Spleen (tissue), 11 donors: Measurements from ENCODE around the gene RSAD2. TPM values are rescaled to one million over a fixed set of nuclear protein-coding genes. Genes with fewer than 3 reads are reported as not detected.

Experiments
- DNase-seq: peaks from one replicate; pipeline ENCODE4 v3.0.0-alpha.2; 2020
- H3K27ac ChIP-seq, 8 donors: fragments of 200-600 bp; sonication (generic) in 7 of 8; 1 replicate in 4 of 8; 2 replicates in 4 of 8; pipeline versions ENCODE4 v1.5.0 to v1.8.0; 2016 to 2021; ENCODE audit warnings: inconsistent platforms in 4 of 8, mild to moderate bottlenecking in 4 of 8, moderate library complexity in 1 of 8
- H3K27me3 ChIP-seq, 7 donors: fragments of 200-600 bp; sonication (generic) in 6 of 7; replicated peaks in 1 of 7; 1 replicate in 4 of 7; 2 replicates in 3 of 7; pipeline versions ENCODE4 v1.5.0 to v1.8.0; 2016 to 2021; ENCODE audit warnings: inconsistent platforms in 3 of 7, mild to moderate bottlenecking in 1 of 7
- H3K36me3 ChIP-seq, 6 donors: fragments of 200-600 bp; sonication (generic) in 5 of 6; 1 replicate in 4 of 6; 2 replicates in 2 of 6; pipeline versions ENCODE4 v1.5.0 to v1.8.0; 2016 to 2021; ENCODE audit warnings: inconsistent platforms in 2 of 6
- H3K4me1 ChIP-seq, 6 donors: fragments of 200-600 bp; sonication (generic) in 5 of 6; 1 replicate in 3 of 6; 2 replicates in 3 of 6; pipeline versions ENCODE4 v1.5.0 to v1.8.0; 2016 to 2021; ENCODE audit warnings: inconsistent platforms in 3 of 6
- H3K4me3 ChIP-seq, 8 donors: fragments of 200-600 bp; sonication (generic) in 7 of 8; 1 replicate in 4 of 8; 2 replicates in 4 of 8; pipeline versions ENCODE4 v1.5.0 to v1.8.0; 2016 to 2021; ENCODE audit warnings: inconsistent platforms in 4 of 8, mild to moderate bottlenecking in 4 of 8, moderate library complexity in 2 of 8
- H3K9me3 ChIP-seq, 8 donors: fragments of 200-600 bp; sonication (generic) in 7 of 8; 1 replicate in 4 of 8; 2 replicates in 4 of 8; pipeline versions ENCODE4 v1.5.0 to v1.8.0; 2016 to 2021; ENCODE audit warnings: inconsistent platforms in 4 of 8
- CTCF ChIP-seq, 11 experiments: fragments of 200-600 bp in 7 of 11; fragments of 450-650 bp in 4 of 11; sonication (generic) in 4 of 11; IDR thresholded peaks in 8 of 11; conservative IDR thresholded peaks in 3 of 11; 1 replicate in 7 of 11; 2 replicates in 4 of 11; pipeline versions ENCODE4 v1.4.0 to v1.8.0; 2016 to 2021; ENCODE audit warnings: antibody characterized with exemption in 11 of 11, inconsistent platforms in 4 of 11, mild to moderate bottlenecking in 1 of 11
- POLR2A ChIP-seq, 3 donors: fragments of 450-650 bp; IDR thresholded peaks; one replicate each; pipeline ENCODE4 v1.5.1; 2017; ENCODE audit warnings: antibody characterized with exemption in 3 of 3, mild to moderate bottlenecking in 1 of 3
- POLR2AphosphoS5 ChIP-seq, 3 donors: sonication (generic); formaldehyde crosslinking; IDR thresholded peaks; one replicate each; pipeline ENCODE4 v1.5.1; 2017; ENCODE audit warnings: antibody characterized with exemption in 3 of 3
- WGBS, 5 donors: extraction: QIAGEN DNeasy Blood & Tissue Kit in 3 of 5; methylation state at CpG; one replicate each; pipeline versions ENCODE4 v1.1.5 to v1.1.7; 2013 to 2018; 5-methylcytosine and 5-hydroxymethylcytosine counted together
- intact Hi-C: fragments of 100-400 bp; cut with DNase I; formaldehyde crosslinking; loops from one replicate; pipeline ENCODE4 v1.15.0; 2023; ENCODE audit warnings: low total_unique reads
- polyA plus RNA-seq, 3 donors: library from polyadenylated mRNA; stranded (reverse); fragments of 200-250 nt; gene quantifications; one replicate each; pipeline ENCODE4 v1.2.1, GENCODE V29; 2013
- total RNA-seq, 7 donors: library from RNA; depleted of rRNA in 3 of 7; stranded (reverse); fragments of >200 nt in 3 of 7; fragmentation: NEBNext Ultra II Directional in 4 of 7; extraction: Animal tissue kit (Norgen Biotek cat#: 25700) in 4 of 7; gene quantifications; one replicate each; pipeline versions ENCODE4 v1.1.0 to v1.2.1, GENCODE V29; 2016 to 2021
- donor health status: healthy with polysubstance abuse.
- donor health status: DM: no; HTN: no; CAD: no; lungs with moderate emphysema.
- donor health status: DM: no; HTN: no; CAD: no.
- donor health status: Bipolar disorder and iron deficiency.
- donor health status: healthy.
- donor health status: DM: no; HTN: no; CAD: no.
- donor health status: DM: yes; HTN: yes; CAD: no.

RSAD2 gene
- total and polyA plus RNA-seq, 10 donors: 2.1 to 18.6 (median 9.0) TPM

- peak overlapping the region in 1 of 8 donors; percentile 77 for H3K4me3 ChIP-seq
- no peak for TF ChIP-seq POLR2A (IDR thresholded peaks at IDR 0.05)
- WGBS, 5 donors: 88 to 96% (median 90%) methylated on average over 3 of the region's 3 CpGs
- no peak for DNase-seq
- H3K27ac ChIP-seq: peak overlapping the region in 3 of 8 donors; percentile 87 to 94 (median 87)
- no peaks in the 10 kb centered on the region for H3K9me3 ChIP-seq
- H3K36me3 ChIP-seq: peaks cover 0 to 24% (median 0%) of the 10 kb centered on the region in 6 donors
- peaks cover 17 to 89% (median 54%) of the 10 kb centered on the region in 6 donors for H3K4me1 ChIP-seq
- peaks cover 0 to 8% (median 0%) of the 10 kb centered on the region in 7 donors for H3K27me3 ChIP-seq
- intact Hi-C loops: no loop called here
Observed at GRCh38 chr2:6916224-6916623, 38.6 kb downstream of the RSAD2 start.

GRCh38 chr2:6916736-6917070 is 39.1 kb downstream of the RSAD2 start:
- DNase-seq: no peak
- H3K9me3 ChIP-seq: no peaks in the 10 kb centered on the region
- H3K36me3 ChIP-seq: peaks cover 0 to 24% (median 0%) of the 10 kb centered on the region in 6 donors
- 48 to 91% (median 64%) methylated on average over 4 to 8 of the region's 8 CpGs for WGBS, 5 donors
- intact Hi-C loops: no loop called here
- TF ChIP-seq POLR2AphosphoS5 (IDR thresholded peaks at IDR 0.05) (no peak), POLR2A (IDR thresholded peaks at IDR 0.05) (peak in 1 of 3 donors; percentile 5)
- peaks cover 0 to 8% (median 0%) of the 10 kb centered on the region in 7 donors for H3K27me3 ChIP-seq
- H3K4me3 ChIP-seq: peak overlapping the region in 6 of 8 donors; percentile 17 to 77 (median 66)
- H3K4me1 ChIP-seq: peaks cover 22 to 91% (median 57%) of the 10 kb centered on the region in 6 donors
- peak overlapping the region in 6 of 8 donors; percentile 29 to 94 (median 87) for H3K27ac ChIP-seq

- peak within 1 kb of the TSS; percentile 61 to 77 (median 69) for H3K4me3 ChIP-seq
- TF ChIP-seq POLR2A (IDR thresholded peaks at IDR 0.05) (peak in 1 of 3 donors; percentile 22), CTCF (IDR thresholded peaks at IDR 0.05 in 8 of 11, conservative IDR thresholded peaks at IDR 0.05 in 3 of 11) (peak in 10 of 11 experiments; percentile 10 to 79 (median 58)), POLR2AphosphoS5 (IDR thresholded peaks at IDR 0.05) (peak in 2 of 3 donors; percentile 54 to 73)
- no peaks in the 10 kb centered on the region for H3K9me3 ChIP-seq
- intact Hi-C loops: no loop called here
- H3K4me1 ChIP-seq: peaks cover 23 to 91% (median 62%) of the 10 kb centered on the region in 6 donors
- 0 to 20% (median 5%) methylated on average over 4 to 90 of the region's 90 CpGs for WGBS, 5 donors
- DNase-seq: peak; percentile 94
- peaks cover 0 to 8% (median 0%) of the 10 kb centered on the region in 7 donors for H3K27me3 ChIP-seq
- peaks cover 0 to 24% (median 0%) of the 10 kb centered on the region in 6 donors for H3K36me3 ChIP-seq
- peak within 1 kb of the TSS; percentile 63 to 94 (median 87) for H3K27ac ChIP-seq
Observed at GRCh38 chr2:6917071-6917760, 39.6 kb downstream of the RSAD2 start, which contains the start of gene RNF144A. TSS of gene RNF144A (plus strand) at chr2:6917412. CDS start at chr2:6996927, 79,515 bp downstream.

GRCh38 chr2:6917761-6918421 is 40.3 kb downstream of the RSAD2 start:
- intact Hi-C loops: no loop called here
- TF ChIP-seq POLR2AphosphoS5 (IDR thresholded peaks at IDR 0.05): peak in 2 of 3 donors; percentile 77 to 78
- no peak for TF ChIP-seq POLR2A (IDR thresholded peaks at IDR 0.05)
- peak in 1 of 11 experiments; percentile 3 for TF ChIP-seq CTCF (IDR thresholded peaks at IDR 0.05 in 8 of 11, conservative IDR thresholded peaks at IDR 0.05 in 3 of 11)
- H3K36me3 ChIP-seq: peaks cover 0 to 20% (median 0%) of the 10 kb centered on the region in 6 donors

More at GRCh38 chr2:6917761-6918421, 40.3 kb downstream of the RSAD2 start:
- H3K27me3 ChIP-seq: peaks cover 0 to 8% (median 0%) of the 10 kb centered on the region in 7 donors
- H3K4me1 ChIP-seq: peaks cover 23 to 91% (median 64%) of the 10 kb centered on the region in 6 donors
- H3K27ac ChIP-seq: peak overlapping the region; percentile 63 to 94 (median 87)
- WGBS, 5 donors: 1 to 23% (median 1%) methylated on average over 5 to 68 of the region's 68 CpGs
- no peaks in the 10 kb centered on the region for H3K9me3 ChIP-seq
- peak overlapping the region; percentile 61 to 77 (median 69) for H3K4me3 ChIP-seq
- peak; percentile 91 for DNase-seq
